Measurements from ENCODE around the gene AGPAT3.

Gene AGPAT3

DNA sequence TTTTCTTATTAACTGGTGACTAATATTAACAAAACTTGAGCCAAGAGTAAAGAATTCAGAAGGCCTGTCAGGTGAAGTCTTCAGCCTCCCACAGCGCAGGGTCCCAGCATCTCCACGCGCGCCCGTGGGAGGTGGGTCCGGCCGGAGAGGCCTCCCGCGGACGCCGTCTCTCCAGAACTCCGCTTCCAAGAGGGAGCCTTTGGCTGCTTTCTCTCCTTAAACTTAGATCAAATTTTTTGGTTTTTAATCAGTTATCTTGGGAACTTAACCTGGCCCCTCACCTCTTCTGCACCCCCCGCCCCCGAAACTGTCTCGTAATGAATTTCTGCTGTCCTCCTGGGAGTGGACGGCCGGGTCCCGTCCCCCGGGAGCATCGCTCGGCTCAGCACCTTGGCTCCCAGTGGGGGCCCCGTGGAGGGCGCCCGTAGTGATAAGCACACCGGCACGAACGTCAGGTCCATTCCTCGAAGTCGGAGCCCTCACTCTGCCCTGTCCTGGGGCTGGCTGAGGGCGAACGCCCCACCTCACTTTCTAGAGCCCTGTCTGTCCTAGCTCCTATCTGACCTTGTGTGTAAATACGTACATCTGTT lies 117.6 kb downstream of the AGPAT3 start:
- no peak for DNase-seq

DNA sequence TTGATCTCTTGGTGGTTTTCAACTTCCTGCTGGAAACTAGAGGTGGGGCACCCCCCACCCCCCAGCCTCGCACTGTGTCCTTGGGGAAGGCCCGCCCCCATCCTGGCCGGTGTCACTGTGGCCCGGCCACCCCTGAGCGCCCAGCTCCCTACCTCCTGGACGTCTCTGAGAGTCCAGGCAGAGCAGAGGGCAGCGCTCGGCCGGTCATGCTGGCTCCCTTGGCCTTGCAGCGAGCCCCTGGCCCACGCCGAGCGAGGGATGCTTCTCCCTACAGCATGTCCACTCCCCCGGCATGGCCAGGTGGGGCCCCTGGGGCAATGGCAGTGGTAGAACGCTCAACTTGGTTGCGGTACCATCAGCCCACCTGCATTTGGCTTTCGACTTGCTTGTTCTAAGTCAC lies 118.4 kb downstream of the AGPAT3 start:
- no peak for DNase-seq

DNA sequence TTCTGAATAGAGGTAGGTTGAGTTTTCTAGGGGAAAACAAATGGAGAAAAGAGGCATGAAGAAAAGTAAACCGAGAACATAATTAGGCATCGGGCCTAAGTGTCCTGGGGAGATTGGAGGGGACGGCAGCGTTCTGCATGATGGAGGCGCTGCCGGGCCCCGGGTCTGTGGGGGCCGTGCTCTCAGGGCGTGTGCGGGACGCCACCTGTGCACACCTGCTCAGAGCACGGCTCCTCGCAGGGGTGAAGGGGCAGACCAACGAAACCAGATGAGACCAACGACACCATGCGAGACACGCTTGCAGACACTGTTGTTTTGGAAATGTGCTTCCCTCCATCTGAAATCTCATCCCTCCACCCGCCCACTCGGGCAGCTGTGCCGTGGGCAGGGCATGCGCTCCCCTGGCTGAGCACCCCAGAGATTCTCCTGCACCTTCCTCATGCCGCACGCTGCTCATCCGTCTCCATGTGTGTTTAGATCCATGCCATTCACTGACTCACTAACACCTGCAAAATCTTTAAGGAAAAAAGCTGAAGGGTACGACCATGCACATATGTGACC lies 118.9 kb downstream of the AGPAT3 start:
- DNase-seq, result no peak

DNA sequence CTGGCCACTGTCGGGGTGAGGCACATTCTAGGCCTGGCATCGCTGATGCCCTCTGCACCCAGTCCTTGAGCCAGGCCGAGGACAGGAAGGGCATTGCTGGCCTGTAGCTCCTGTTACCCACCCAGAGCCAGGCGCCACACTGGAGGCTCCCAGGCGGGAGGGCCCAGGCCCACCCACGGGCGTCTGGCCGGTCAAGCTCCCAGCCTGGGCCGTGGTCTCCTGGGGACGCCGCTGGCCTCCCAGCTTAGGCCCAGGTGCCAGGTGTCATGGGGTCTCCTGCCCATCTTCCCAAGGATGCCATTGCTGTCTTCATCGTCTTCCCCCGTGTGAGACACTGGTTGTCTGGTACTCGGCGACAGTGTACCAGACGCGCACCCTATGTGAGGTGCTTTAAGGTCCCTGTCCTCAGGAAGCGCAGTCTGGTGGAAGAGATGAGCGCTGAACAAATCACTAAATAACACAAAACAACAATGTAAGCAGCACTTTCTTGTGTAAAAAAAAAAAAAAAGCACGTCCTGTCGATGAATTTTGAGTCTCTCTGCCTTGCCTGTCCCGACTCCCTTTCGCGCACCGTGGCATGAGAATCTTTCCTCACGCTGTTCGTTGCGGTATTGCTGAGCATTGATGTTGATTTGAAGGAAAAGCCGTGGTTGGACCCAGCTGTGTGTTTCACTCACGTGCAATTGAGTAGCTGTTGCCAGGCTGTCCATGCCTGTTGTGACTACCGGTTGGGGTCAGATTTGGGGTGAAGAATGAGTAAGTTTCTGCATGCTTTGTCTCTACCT lies 120.1 kb downstream of the AGPAT3 start:
- DNase-seq, result no peak

DNA sequence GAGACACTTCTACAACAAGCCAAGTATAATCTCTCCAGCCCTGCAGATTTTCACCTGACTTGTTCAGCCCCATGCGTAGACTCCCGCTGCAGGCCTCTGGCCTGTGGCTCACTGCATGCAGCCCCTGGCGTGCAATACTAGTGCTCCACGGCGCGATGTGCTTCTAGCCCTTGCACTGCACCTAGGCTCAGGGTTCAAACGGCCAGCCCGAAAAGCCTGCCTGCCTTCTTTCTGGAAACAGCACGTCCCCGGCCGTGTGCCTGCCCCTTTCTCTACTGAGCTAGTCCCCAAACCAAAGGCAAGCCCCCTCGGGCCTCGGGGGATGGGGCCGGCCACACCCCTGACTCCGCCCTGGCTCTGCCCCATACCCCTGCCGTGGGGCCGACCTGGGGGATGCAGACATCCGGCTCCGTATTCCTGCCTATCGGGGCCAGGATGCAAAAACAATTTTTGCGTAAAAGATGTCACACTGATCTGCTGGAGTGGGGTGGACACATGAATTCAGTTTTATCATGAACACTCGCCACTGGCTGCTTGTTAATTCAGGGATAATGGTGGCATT lies 120.7 kb downstream of the AGPAT3 start:
- DNase-seq, result no peak

DNA sequence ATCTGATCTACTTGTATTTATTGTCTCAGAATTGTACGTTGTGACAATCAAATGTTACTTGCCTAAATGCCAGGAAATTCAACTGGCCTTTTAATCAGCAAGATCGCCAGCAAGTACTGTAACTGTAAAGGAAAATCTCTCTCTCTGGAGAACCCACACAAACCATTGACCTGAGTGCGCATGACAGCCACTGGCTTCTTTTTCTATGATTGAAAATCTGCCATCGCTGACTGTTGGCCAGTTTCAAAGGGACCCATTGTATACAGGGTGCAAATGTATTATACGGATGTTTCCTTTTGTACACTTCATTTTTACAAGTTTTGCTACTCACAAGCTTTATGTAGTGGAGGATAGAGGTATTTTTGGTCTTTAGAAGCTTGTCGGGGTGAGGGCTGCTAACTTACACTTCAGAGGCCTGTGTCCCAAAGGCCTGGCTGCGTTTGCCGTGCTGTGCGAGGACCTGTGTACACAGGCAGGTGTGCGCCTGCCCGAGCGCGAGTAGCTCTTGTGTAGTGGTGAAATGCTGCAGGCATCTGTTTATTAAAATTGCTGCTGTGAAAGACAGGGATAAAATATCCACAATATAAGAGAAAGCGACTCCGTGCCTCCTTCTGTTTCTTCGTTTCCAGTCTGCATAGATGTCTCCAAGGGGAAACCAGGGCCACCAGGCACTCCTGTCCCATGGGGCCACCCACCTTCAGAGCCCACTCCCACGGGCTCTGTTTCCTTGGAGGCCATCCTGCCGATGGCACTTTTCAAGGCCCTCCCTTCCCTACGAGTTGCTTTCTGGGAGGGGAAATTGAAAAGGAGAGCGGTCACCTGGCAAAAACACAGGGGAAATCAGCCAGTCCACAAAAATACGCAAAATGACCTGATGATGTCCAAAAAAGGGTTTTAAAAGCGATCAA lies 121.8 kb downstream of the AGPAT3 start:
- DNase-seq, result no peak

DNA sequence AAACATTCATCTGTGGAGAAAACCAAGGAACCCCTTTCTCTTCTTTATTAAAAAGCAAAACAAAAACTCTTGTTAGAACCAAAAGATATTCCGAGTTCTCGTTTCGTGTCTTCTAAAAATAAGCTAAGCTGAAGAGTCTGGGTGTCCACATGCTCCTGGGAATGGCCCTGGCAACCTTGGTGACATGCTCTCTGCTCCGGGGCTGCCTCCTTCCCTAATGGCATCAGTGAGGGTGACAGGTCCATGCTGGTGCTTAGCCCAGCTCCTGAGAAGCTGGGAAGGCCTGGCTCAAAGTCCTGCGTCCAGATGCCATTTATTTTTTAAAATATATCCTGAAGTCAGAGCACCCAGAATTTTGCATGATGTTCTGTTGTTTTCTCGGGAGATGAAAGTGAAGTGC lies 122.5 kb downstream of the AGPAT3 start:
- no peak for DNase-seq

DNA sequence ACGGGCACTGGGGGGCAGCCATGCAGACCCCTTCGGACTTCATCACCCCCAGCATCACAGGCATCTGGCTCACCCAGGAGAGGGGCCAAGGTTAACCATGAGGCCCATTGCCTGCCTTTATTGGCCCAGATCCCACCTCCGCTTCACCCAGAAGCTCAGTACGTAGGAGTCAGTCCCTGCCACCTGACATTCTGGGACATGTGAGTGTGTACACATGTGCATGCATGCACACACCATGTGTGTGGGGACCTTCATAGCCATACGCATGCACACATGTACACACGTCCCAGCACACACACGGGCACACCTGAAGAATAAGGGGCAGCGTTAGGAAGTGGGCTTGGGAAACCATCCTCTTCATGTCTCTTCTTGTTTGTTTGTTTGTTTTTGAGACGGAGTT lies 123.0 kb downstream of the AGPAT3 start:
- DNase-seq, result no peak

DNA sequence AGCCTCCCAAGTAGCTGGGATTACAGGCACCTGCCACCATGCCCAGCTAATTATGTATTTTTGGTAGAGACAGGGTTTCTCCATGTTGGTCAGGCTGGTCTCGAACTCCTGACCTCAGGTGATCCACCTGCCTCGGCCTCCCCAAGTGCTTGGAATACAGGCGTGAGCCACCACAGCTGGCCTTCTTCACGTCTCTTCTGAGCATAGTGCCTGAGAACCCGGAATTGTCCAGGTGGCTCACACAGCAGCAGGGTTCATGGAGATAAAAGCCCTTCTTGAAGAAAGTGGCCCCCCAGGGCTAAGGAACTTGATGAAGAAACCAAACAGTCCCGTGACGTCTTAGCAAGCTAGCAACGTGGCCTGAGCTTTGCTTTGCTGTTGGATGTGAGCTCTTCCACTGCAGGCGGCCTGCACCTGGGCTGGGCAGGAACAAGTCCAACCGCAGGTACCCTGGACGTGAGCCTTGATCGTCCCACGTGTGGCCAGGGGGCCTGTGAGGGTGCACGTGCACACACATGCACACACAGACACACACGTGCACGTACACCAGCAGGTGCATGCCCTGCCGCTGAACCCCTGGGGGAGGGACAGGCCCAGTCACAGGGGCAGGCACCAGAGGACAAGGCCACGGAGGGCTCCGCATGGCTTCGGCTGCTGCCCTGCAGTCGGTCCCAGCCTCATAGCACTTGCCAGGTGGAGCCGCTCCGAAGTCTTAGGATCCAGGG lies 123.6 kb downstream of the AGPAT3 start:
- DNase-seq, result no peak

DNA sequence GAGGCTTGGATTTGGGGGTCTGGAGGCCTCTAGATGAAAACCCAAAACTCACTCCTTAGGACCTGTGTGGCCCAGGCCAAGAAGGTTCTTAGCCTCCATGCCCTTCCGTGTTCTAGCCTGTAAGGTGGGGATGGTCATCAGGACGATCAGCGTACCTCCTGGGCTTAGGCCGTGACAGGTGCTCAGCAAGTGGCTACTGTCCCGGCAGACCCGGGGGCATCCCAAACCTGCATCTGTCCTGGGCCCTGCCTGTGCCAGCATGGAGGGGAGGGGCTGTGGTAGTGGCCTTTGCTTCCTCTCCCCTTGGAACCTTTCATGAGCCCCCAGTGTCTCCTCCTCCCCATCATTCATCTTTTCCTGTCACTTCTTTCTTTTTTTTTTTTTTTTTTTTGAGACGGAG lies 124.4 kb downstream of the AGPAT3 start:
- no peak for DNase-seq

DNA sequence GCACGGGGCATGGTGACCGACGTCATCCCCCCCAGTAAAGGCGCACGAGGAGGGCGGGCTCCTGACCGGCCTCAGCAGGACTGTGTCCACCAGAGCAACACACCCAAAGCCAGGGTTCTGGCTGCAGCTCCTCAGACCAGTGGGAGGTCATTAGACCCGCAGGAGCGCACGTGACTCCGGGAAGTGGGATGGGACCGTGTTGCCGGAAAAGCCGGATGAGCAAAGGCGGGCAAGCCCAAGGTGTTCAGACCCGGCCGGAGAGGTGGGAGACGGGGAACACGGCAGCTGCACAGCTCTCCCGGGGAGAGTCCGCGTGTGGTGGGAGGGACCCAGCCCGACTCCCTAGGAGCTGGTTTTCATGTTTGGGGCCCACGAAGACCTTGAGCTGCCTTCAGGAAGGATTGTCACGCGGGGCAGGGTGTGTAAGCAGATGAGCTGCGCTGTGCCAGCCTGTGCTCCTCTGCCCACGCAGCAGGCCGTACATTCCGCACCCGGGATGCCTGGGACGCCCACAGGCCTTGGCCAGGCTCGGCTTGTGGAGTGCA lies 126.5 kb downstream of the AGPAT3 start:
- no peak for DNase-seq

DNA sequence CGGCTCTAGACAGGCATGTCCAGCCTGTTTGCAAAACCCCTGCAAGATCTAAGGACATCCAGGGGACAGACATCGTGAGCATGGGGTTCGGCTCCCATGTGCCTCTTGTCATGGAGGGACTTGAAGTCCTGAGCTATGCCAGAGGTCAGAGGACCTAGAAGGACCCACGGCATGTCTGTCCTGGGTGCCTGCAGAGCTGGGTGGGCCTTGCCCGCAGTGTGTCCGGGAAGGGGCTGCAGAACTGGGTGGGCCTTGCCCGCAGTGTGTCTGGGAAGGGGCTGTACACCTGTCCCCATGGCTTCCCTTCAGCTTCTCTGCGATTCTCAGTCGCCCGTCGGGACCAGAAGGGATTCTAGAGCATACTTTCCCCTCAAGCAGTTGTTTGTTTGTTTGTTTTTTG lies 127.1 kb downstream of the AGPAT3 start:
- no peak for DNase-seq

DNA sequence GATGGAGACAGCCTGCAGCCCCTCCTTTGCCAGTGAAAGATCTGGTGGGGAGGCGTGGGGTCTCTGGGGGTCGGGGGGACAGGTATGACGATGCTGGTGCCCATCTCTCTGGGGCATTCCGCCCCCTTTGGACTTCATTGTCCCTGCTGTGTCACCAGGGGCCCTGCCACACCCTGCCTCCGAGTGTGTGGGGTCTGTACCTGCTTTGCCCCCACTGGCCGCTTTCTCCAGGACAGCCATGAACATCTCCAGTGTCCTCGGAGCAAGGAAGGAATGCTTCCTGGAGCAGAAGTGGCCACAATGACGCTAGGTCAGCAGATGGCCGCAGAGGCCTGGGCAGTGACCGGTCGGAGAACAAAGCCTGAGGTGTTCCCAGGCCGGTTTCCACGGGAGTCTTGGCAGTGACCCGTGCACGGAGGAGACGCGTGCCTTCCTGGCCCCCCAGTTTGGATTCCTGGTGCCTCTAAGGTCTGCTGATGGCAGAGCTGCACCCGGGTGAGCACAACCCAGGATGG lies 128.5 kb downstream of the AGPAT3 start:
- no peak for DNase-seq

DNA sequence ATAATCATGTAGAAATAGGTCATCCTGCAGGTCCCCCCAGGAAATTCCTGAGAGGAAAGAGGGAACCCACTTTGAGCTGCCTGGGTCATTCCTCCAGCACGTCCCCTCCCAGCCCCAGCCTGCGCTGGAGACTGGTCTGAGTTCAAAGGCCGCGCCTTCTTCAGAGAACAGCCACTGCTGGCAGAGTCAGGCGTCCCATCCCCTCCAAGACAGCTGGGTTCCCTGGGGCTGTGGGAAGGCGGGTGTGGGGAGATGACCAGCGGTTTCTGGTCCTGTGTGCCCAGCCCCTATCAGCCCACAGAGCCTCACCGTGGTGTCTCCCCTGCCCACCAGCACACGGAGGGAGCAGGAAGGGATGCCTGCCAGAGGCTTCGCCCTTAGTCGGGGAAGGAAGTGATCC lies 129.1 kb downstream of the AGPAT3 start:
- no peak for DNase-seq

DNA sequence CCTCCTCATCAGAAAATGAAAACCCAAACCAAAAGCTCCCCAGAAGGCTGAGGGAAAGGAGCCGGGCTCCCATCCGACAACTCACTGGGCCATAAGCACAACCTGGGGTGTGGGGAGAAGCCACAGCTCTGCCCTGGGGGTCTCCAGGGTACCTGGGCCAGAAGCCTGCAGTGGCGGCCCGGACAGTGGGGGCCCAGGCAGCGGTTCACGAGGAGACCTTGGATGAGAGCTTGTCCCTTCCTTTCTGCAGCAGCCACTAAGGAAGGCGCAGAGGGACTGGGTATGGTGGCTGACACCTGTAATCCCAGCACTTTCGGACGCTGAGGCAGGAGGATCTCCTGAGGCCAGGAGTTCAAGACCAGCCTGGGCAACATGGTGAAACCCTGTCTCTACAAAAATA lies 129.6 kb downstream of the AGPAT3 start:
- no peak for DNase-seq

DNA sequence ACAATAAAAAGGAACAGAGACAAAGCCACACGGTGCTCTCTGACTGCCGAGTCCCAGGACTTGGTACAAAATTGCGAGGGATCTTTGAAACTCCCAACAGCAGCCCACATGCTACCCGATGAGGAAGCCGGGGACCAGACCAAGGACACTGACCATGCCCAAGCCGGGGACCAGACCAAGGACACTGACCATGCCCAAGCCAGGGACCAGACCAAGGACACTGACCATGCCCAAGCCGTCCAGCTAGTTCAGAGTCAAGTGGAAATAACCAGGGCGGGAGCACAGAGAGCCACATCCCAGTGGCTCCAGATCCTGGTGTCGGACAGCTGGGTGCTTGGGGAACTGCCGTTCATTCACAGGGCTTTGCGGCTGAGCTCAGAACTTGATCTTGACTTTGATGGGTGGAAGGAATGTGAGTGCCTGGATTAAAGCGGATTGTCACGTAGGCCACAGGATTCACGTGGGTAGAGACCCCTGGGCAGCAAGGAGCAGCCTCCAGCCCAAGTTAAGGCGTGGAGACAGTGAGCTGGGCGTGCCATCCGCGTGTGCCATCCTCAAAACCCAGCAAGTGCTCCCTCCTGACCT lies 130.6 kb downstream of the AGPAT3 start:
- no peak for DNase-seq

DNA sequence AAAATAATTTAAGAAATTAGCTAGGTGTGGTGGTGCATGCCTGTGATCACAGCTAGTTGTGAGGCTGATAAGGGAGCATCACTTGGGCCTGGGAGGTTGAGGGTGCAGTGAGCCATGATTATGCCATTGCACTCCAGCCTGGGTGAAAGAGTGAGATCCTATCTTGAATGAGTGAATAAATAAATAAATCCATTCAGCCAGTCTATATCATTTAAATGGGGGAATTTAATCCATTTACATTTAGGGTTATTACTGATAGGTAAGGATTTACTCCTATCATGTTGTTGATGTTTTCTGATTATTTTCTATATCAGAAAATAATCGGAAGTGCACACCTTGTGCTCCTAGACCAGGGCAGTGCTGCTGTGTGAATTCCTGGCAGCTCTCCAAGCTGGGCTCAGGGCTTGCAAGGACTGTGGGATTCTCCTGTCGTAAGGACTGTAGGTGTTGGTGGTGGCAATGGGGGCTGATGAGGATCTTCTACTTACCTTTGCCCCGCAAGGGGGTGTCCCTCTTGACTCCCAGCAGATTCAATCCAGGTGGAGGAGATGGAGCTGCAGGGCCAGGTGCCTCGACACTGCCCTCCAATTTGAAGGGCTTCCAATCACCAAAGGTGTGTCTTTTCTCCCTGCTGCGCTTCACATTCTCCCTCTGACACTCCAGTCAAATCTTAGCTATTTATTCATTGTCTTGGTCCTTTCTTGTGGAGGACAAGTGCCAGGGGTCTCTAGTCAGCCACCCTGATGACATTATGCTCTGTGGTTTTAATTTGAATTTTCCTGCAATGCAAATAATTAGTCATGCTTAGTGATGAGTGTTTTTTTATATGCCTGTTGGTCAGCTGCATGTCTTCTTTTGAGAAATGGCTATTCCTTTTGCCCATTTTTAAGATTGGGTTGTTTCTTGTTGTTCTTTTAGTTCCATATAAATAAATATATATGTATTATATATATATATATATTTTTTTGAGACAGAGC lies 133.0 kb downstream of the AGPAT3 start:
- no peak for DNase-seq

DNA sequence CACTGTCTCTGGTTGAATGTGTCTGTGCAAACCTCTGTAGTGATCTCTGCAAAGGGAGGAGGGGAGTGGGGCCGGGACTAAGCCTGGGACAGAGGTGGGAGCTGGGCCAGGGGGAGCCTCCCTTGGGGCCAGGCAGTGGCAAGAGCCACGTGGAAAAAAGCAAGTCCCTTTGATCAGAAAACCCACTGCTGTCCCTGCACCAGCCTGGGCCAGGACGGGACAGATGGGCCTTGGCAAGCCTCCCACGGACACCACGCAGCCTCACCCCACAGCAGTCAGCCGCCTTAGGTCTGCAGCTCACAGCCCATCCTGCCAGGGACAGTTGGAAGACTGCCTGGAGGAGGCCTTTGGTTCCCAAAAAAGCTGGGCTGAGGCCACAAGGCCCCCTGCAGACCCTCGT lies 135.3 kb downstream of the AGPAT3 start:
- no peak for DNase-seq

DNA sequence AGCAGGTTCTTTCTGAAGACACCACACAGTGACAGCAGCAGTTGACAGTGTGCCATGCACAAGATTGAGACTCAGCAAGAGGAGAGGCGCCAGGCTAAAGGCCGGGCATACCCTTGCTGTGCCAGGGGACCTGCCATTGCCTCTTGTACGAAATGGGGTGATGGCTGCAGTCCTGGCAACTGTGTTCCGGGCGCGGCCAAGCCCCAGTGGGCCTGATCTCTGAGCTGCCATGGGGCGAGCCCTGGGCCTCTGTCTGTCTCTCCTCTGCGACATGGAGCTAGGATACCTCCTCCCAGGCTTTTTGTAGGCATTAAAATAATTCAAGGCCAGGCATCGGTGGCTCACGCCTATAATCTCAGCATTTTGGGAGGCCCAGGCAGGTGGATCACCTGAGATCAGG lies 137.5 kb downstream of the AGPAT3 start:
- DNase-seq, result no peak

DNA sequence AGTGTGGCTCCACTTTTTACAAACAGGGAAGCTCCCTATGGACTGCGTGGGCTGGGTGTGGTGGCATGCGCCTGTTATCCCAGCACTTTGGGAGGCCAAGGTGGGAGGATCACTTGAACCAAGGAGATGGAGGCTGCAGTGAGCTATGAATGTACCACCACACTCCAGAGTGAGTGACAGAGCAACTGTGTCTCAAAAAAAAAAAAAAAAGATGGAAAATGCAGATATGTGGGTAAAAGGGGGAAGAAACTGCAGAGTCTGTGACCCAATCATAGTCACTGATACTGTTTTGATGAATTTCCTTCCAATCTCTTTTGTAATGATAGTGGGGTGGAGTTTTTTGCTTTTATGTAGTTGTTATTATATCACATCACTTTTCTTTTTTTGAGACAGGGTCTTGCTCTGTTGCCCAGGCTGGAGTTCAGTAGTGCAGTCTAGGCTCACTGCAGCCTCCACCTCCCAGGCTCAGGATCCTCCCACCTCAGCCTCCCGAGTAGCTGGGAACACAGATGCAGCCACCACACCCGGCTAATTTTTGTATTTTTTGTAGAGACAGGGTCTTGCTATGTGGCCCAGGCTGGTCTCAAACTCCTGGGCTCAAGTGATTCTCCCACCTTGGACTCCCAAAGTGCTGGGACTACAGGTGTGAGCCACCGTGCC lies 138.4 kb downstream of the AGPAT3 start:
- no peak for DNase-seq
